MM.1S (cell line): ENCODE results near the gene ACTN4.

Experiments
- DNase-seq: peaks from one replicate; pipeline ENCODE4 v3.0.0-alpha.2; 2015
- H2AFZ ChIP-seq: fragments of 300-600 bp; sonication (generic); 2 replicates; pipeline ENCODE4 v1.6.0; 2016; ENCODE audit warnings: antibody characterized with exemption, low read length
- H3F3A ChIP-seq: fragments of 300-600 bp; sonication (generic); 2 replicates; pipeline ENCODE4 v1.6.1; 2016; ENCODE audit warnings: mild to moderate bottlenecking, antibody characterized with exemption, low read length, moderate library complexity, mixed read lengths; ENCODE audit not compliant: insufficient read depth
- H3K27ac ChIP-seq: fragments of 300-600 bp; sonication (generic); 2 replicates; pipeline ENCODE4 v1.5.1; 2016; ENCODE audit warnings: mild to moderate bottlenecking, low read length
- H3K27me3 ChIP-seq: fragments of 300-600 bp; sonication (generic); replicated peaks from 2 replicates; pipeline ENCODE4 v1.6.0; 2016; ENCODE audit warnings: low read length; ENCODE audit not compliant: insufficient read depth
- H3K36me3 ChIP-seq: fragments of 300-600 bp; sonication (generic); replicated peaks from 2 replicates; pipeline ENCODE4 v1.6.1; 2016; ENCODE audit warnings: mild to moderate bottlenecking, low read length, mixed read lengths; ENCODE audit not compliant: insufficient read depth
- H3K4me1 ChIP-seq: fragments of 300-600 bp; sonication (generic); 2 replicates; pipeline ENCODE4 v1.6.1; 2016; ENCODE audit warnings: low read length, mixed read lengths
- H3K4me2 ChIP-seq: fragments of 300-600 bp; sonication (generic); 2 replicates; pipeline ENCODE4 v1.6.0; 2016; ENCODE audit warnings: low read depth, low read length
- H3K4me3 ChIP-seq: fragments of 300-600 bp; sonication (generic); 2 replicates; pipeline ENCODE4 v1.5.1; 2016; ENCODE audit warnings: low read length, mixed read lengths
- H3K79me2 ChIP-seq: fragments of 300-600 bp; sonication (generic); 2 replicates; pipeline ENCODE4 v1.6.1; 2016; ENCODE audit warnings: mixed run types, low read length, mixed read lengths
- H3K9ac ChIP-seq: fragments of 300-600 bp; sonication (generic); 2 replicates; pipeline ENCODE4 v1.6.1; 2016; ENCODE audit warnings: low read length, mixed read lengths
- H3K9me2 ChIP-seq: fragments of 300-600 bp; sonication (generic); replicated peaks from 2 replicates; pipeline ENCODE4 v1.6.1; 2016; ENCODE audit warnings: mild to moderate bottlenecking, low read length, mixed read lengths; ENCODE audit not compliant: insufficient read depth
- H3K9me3 ChIP-seq: fragments of 300-600 bp; sonication (generic); replicated peaks from 2 replicates; pipeline ENCODE4 v1.6.1; 2016; ENCODE audit warnings: mild to moderate bottlenecking, low read length, mixed read lengths; ENCODE audit not compliant: insufficient read depth
- H4K20me1 ChIP-seq: fragments of 300-600 bp; sonication (generic); 2 replicates; pipeline ENCODE4 v1.6.1; 2016; ENCODE audit warnings: mild to moderate bottlenecking, low read length, moderate library complexity, mixed read lengths; ENCODE audit not compliant: insufficient read depth
- EZH2 ChIP-seq: fragments of 300-600 bp; sonication (generic); optimal IDR thresholded peaks from 2 replicates; pipeline ENCODE3; 2017; ENCODE audit warnings: low read depth, mild to moderate bottlenecking, antibody characterized with exemption, low read length, mixed read lengths
- EZH2phosphoT487 ChIP-seq: fragments of 300-600 bp; sonication (generic); IDR thresholded peaks from 2 replicates; pipeline ENCODE4 v1.6.1; 2018; ENCODE audit warnings: antibody characterized with exemption, low read length
- TF ChIP-seq, protein P1 (sequence below): fragments of 300-600 bp; sonication (generic); IDR thresholded peaks from 2 replicates; pipeline ENCODE4 v1.5.1; 2016; ENCODE audit warnings: antibody characterized with exemption, low read length, mixed read lengths

ACTN4 gene

GRCh38 chr19:38678217-38678890, 30.9 kb downstream of the ACTN4 start:
- TF ChIP-seq EZH2phosphoT487 = no peak
- TF ChIP-seq, protein P1, sequence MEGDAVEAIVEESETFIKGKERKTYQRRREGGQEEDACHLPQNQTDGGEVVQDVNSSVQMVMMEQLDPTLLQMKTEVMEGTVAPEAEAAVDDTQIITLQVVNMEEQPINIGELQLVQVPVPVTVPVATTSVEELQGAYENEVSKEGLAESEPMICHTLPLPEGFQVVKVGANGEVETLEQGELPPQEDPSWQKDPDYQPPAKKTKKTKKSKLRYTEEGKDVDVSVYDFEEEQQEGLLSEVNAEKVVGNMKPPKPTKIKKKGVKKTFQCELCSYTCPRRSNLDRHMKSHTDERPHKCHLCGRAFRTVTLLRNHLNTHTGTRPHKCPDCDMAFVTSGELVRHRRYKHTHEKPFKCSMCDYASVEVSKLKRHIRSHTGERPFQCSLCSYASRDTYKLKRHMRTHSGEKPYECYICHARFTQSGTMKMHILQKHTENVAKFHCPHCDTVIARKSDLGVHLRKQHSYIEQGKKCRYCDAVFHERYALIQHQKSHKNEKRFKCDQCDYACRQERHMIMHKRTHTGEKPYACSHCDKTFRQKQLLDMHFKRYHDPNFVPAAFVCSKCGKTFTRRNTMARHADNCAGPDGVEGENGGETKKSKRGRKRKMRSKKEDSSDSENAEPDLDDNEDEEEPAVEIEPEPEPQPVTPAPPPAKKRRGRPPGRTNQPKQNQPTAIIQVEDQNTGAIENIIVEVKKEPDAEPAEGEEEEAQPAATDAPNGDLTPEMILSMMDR = no peak
- TF ChIP-seq EZH2 = no peak
- Histone ChIP-seq H3K9me2 (no peaks in the 10 kb centered on the region), H3K27me3 (no peaks in the 10 kb centered on the region), H3K4me2 (no peak overlapping the region), H3K27ac (no peak overlapping the region), H3K4me3 (no peak overlapping the region), H3K79me2 (peaks cover 94% of the 10 kb centered on the region), H3K36me3 (no peaks in the 10 kb centered on the region), H2AFZ (no peak overlapping the region), H3K9me3 (no peaks in the 10 kb centered on the region), H3K4me1 (peaks cover 14% of the 10 kb centered on the region), H3K9ac (no peak overlapping the region), H3F3A (peaks cover 12% of the 10 kb centered on the region), H4K20me1 (peaks cover 13% of the 10 kb centered on the region; the same call in 1 of the 2 replicates)
- no peak for DNase-seq

- Histone ChIP-seq H3K4me2 (no peak overlapping the region), H3K9me2 (no peaks in the 10 kb centered on the region), H3K4me3 (no peak overlapping the region), H2AFZ (no peak overlapping the region), H3K9ac (no peak overlapping the region), H3K27me3 (no peaks in the 10 kb centered on the region), H3K4me1 (peaks cover 20% of the 10 kb centered on the region), H3F3A (peaks cover 18% of the 10 kb centered on the region), H3K79me2 (peaks cover 95% of the 10 kb centered on the region), H3K27ac (no peak overlapping the region), H3K9me3 (no peaks in the 10 kb centered on the region), H3K36me3 (no peaks in the 10 kb centered on the region), H4K20me1 (peaks cover 13% of the 10 kb centered on the region; the same call in 1 of the 2 replicates)
- no peak for DNase-seq
- TF ChIP-seq, protein P1 = no peak
- TF ChIP-seq EZH2phosphoT487 (no peak), EZH2 (no peak)
These were observed 31.5 kb downstream of the ACTN4 start for GRCh38 chr19:38678891-38679494.

- H2AFZ ChIP-seq = no peak overlapping the region
- TF ChIP-seq EZH2phosphoT487 (no peak), EZH2 (no peak)
- TF ChIP-seq, protein P1 = no peak
- no peaks in the 10 kb centered on the region for H3K9me3 ChIP-seq
- H3K4me2 ChIP-seq = no peak overlapping the region
- peaks cover 27% of the 10 kb centered on the region for H3K4me1 ChIP-seq
- no peak overlapping the region for H3K4me3 ChIP-seq
- H3K27ac ChIP-seq = no peak overlapping the region
- no peaks in the 10 kb centered on the region for H3K9me2 ChIP-seq
- H3K36me3 ChIP-seq = no peaks in the 10 kb centered on the region
- H3K27me3 ChIP-seq = no peaks in the 10 kb centered on the region
- H3K79me2 ChIP-seq = peaks cover 95% of the 10 kb centered on the region
- no peak overlapping the region for H3K9ac ChIP-seq
- peaks cover 13% of the 10 kb centered on the region; the same call in 1 of the 2 replicates for H4K20me1 ChIP-seq
- no peak for DNase-seq
- H3F3A ChIP-seq = peaks cover 21% of the 10 kb centered on the region
These were observed 32.4 kb downstream of the ACTN4 start for GRCh38 chr19:38679839-38680238.
